ENCODE measurements around the gene TAF15. TPM values are rescaled to one million over a fixed set of nuclear protein-coding genes. Genes with fewer than 3 reads are reported as not detected.

Gene TAF15
- total and polyA plus RNA-seq, 2 of the 4 experiments (the other 2 are of a cell fraction), result 46.8 to 98.0 TPM

- no peaks in the 10 kb centered on the region for H3K79me1 ChIP-seq (ENCODE audit: low read depth in 1 of 2, low read length in 2 of 2)
- H4K20me1 ChIP-seq (ENCODE audit: insufficient read depth, low read length), result no peaks in the 10 kb centered on the region
- H4K91ac ChIP-seq (ENCODE audit: insufficient read depth, low read depth, low read length), result no peak overlapping the region
- intact Hi-C loops (cut with micrococcal nuclease), result no loop called here
- no peak overlapping the region for H3K27ac ChIP-seq (ENCODE audit: insufficient read depth, low read length)
- no peak overlapping the region for H2AFZ ChIP-seq (replicated peaks; ENCODE audit: low read length, poor library complexity)
- H3K4me3 ChIP-seq (ENCODE audit: insufficient read depth, low read depth, low read length), result no peak overlapping the region
- ATAC-seq (ENCODE audit: low read depth), result peak; percentile 84
- H2BK15ac ChIP-seq (ENCODE audit: low read depth, low read length), result no peak overlapping the region
- dilution Hi-C loops (cut with HindIII; ENCODE audit: low sequenced_read_pairs, unreplicated experiment), result no loop called here
- no TSS peak for BruUV-seq (replicated peaks)
- H3K14ac ChIP-seq (replicated peaks; ENCODE audit: low read depth, low read length), result no peak overlapping the region
- no peak overlapping the region for H2BK5ac ChIP-seq (ENCODE audit: low read depth, low read length, poor library complexity, severe bottlenecking)
- H2AK9ac ChIP-seq (replicated peaks; ENCODE audit: low read depth, low read length, poor library complexity), result no peak overlapping the region
- no peak overlapping the region for H3K23ac ChIP-seq (ENCODE audit: low read depth, low read length)
- H3K36me3 ChIP-seq (ENCODE audit: control insufficient read depth, insufficient read depth, low read length), result no peaks in the 10 kb centered on the region
- DNase-seq, result peak; percentile 68
- CTCF ChIA-PET, result interaction anchor here (0.6 kb wide), 1 partner anchor 15 kb away, joined by 3 read pairs; no protein-coding TSS in a partner anchor
- H4K5ac ChIP-seq (ENCODE audit: low read depth, low read length), result no peak overlapping the region
- no peak overlapping the region for H2AK5ac ChIP-seq (ENCODE audit: low read depth, low read length)
- H3K4me1 ChIP-seq (ENCODE audit: control insufficient read depth, insufficient read depth, low read length), result no peaks in the 10 kb centered on the region
- POLR2A ChIA-PET (ENCODE audit: unreplicated experiment), result no interaction called here
- no peak overlapping the region for H3K9ac ChIP-seq (ENCODE audit: low read depth, low read length)
- no peak overlapping the region for H2BK120ac ChIP-seq (ENCODE audit: low read depth, low read length)
- no peaks in the 10 kb centered on the region; the same call in 1 of the 2 replicates for H3K27me3 ChIP-seq (ENCODE audit: control insufficient read depth, insufficient read depth, low read length)
- H3K9me1 ChIP-seq (ENCODE audit: insufficient read depth, low read length), result no peaks in the 10 kb centered on the region; the same call in 1 of the 2 replicates
- in situ Hi-C loops (cut with MboI; ENCODE audit: low sequenced_read_pairs), result no loop called here
- H2BK20ac ChIP-seq (ENCODE audit: low read depth, low read length), result no peak overlapping the region
- WGBS, 2 experiments (ENCODE audit: extremely low coverage in 2 of 2, insufficient read length in 1 of 2), result no CpG with 5 or more reads among the region's 2 CpGs
- no peak overlapping the region for H3K4ac ChIP-seq (ENCODE audit: low read depth, low read length)
- H3K18ac ChIP-seq (ENCODE audit: low read depth, low read length), result no peak overlapping the region
- no peak overlapping the region for H3K56ac ChIP-seq (ENCODE audit: extremely low read depth, insufficient read depth, low read length)
- no peak overlapping the region for H3K4me2 ChIP-seq (ENCODE audit: low read depth, low read length)
- H3K9me3 ChIP-seq (ENCODE audit: control insufficient read depth, insufficient read depth, low read length), result no peaks in the 10 kb centered on the region
- H4K8ac ChIP-seq (ENCODE audit: low read depth in 2 of 2, low read length in 2 of 2), result no peak overlapping the region
- TF ChIP-seq POLR2A (IDR thresholded peaks at IDR 0.05; ENCODE audit: low read depth, low read length) (no peak), MAZ (IDR thresholded peaks at IDR 0.05; ENCODE audit: borderline replicate concordance, low read depth, low read length) (no peak), FOS (IDR thresholded peaks at IDR 0.05; ENCODE audit: low read depth, low read length) (no peak), ELK1 (IDR thresholded peaks at IDR 0.05; ENCODE audit: borderline replicate concordance, low read depth, low read length) (no peak), SMC3 (IDR thresholded peaks at IDR 0.05; ENCODE audit: low read depth, low read length) (no peak), NFE2L2 (IDR thresholded peaks at IDR 0.05; ENCODE audit: low read depth, low read length) (no peak), CTCF (conservative IDR thresholded peaks at IDR 0.05; ENCODE audit: low read depth, low read length) (no peak), RFX5 (IDR thresholded peaks at IDR 0.05; ENCODE audit: low read depth, low read length) (no peak), USF2 (IDR thresholded peaks at IDR 0.05; ENCODE audit: low read depth, low read length) (no peak), CEBPB (IDR thresholded peaks at IDR 0.05; ENCODE audit: low read depth, low read length) (no peak), BHLHE40 (IDR thresholded peaks at IDR 0.05; ENCODE audit: low read depth, low read length) (no peak), MXI1 (IDR thresholded peaks at IDR 0.05; ENCODE audit: borderline replicate concordance, low read depth, low read length) (no peak), RAD21 (IDR thresholded peaks at IDR 0.05; ENCODE audit: low read length) (no peak), RCOR1 (IDR thresholded peaks at IDR 0.05; ENCODE audit: insufficient replicate concordance, low read length) (no peak)
These were observed 80.8 kb downstream of the TAF15 start for GRCh38 chr17:35889818-35890773.

All from IMR-90 (cell line).